Subcutaneous adipose tissue (tissue), 4 donors: Measurements from ENCODE around the gene AHDC1. TPM values are rescaled to one million over a fixed set of nuclear protein-coding genes. Genes with fewer than 3 reads are reported as not detected.

Source experiments
- total RNA-seq, 4 donors: library from RNA; depleted of rRNA; stranded (reverse); fragments of >200 nt; gene quantifications; one replicate each; pipeline ENCODE4 v1.1.0, GENCODE V29; 2016
- TF ChIP-seq, protein P1 (sequence below): fragments of 450-650 bp; IDR thresholded peaks from one replicate; pipeline ENCODE4 v1.5.1; 2016; ENCODE audit warnings: low read depth, mild to moderate bottlenecking, control low read depth, antibody characterized with exemption, moderate library complexity

Gene AHDC1
- total RNA-seq, 4 donors from 2014 or later = 2.9 to 13.6 (median 7.1) TPM

DNA sequence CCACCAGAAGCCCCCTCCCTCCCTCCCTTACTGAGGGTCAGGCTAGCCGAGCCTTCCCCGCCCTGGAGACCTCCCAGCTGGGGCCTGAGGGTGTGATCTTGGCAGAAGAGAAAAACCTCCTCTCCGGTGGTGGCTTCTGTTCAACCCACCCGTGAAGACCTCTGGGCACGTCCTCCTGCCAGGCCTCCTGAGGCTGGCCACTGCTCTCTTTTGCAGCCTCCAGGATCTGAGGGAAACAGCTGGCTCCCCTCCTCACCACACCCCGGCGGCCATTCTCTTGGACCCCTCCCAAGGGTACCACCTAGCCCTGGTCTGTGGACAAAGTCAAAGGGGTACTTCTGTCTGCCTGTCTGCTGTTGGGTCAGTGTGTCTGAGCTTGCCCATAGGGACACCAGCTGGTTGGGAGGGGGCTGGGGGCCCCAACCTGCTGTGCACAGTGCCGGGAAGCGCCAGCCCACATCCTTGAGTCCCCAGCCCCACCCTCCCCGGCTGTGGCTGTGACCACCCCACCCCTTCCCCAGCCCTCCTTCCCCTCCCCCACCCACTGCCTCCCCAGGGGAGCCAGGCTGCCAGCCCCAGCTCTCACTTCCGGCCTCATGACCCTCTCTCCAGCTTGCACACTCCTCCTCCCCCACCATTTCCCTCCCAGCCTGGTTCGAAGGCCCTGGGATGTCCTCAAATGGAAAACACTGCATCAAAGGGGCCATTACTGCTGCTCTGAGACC is 48.1 kb downstream of the AHDC1 start:
- TF ChIP-seq, protein P1, sequence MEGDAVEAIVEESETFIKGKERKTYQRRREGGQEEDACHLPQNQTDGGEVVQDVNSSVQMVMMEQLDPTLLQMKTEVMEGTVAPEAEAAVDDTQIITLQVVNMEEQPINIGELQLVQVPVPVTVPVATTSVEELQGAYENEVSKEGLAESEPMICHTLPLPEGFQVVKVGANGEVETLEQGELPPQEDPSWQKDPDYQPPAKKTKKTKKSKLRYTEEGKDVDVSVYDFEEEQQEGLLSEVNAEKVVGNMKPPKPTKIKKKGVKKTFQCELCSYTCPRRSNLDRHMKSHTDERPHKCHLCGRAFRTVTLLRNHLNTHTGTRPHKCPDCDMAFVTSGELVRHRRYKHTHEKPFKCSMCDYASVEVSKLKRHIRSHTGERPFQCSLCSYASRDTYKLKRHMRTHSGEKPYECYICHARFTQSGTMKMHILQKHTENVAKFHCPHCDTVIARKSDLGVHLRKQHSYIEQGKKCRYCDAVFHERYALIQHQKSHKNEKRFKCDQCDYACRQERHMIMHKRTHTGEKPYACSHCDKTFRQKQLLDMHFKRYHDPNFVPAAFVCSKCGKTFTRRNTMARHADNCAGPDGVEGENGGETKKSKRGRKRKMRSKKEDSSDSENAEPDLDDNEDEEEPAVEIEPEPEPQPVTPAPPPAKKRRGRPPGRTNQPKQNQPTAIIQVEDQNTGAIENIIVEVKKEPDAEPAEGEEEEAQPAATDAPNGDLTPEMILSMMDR = no peak

DNA sequence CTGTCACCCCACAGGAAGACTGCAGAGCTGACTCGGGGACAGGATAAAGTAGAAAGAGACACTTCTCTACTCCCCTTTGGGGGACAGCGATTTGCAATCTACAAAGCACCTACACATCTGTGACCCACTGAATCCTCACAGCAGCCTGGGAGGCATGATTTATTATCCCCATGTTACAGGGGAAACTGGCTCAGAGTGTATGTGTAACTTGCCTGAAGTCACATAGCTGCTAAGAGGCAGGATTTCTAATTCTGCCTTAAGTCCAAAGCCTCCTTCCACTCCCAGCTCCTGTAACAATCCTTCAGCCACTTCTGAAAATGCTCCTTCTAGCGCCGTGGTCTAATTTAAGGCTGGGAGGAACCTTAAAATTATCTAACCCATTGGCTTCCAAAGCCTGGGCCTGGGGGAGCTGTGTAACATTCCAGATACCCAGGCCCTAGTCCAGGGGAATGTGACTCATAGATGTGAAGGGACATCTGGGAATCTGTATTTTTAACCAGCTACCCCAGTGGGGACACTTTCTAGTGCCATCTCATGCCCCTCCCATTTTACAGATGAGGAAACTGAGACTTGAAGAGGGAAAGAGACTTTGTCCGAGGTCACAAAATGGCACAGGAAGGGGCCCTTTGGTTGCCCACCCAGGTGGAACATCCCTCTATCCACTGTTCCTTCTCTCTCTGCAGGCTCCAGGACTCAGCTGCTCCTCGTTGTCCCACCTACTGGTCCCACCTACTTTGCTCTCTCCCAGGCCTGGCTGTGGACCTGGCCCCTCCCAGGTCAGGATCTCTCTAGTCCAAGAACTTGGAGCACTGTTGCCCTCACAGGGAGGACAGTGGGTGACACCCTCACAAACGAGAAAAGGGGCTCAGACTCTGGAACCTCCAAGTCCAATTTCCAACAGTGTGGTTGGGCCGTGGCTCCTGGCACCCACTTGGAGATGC is 48.9 kb downstream of the AHDC1 start:
- TF ChIP-seq, protein P1 = no peak

DNA sequence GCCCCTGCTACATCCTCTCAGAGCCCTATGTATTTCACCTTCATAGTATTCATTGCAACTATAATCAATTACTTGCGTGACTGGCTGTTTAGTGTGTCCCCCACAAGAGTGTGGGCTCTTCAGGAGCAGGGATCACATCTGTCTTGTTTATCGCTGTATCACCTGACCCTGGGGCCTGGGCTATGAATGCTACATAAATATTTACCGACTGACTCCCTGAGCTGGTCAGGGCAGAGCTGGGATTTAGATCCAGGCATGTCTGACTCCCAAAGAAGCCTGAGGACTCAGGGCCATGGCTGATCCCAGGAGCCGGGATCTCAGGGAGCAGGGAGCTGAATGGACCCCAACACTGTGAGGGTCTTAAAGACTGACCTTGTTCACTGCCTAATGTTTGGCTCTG is 49.7 kb downstream of the AHDC1 start:
- TF ChIP-seq, protein P1 = no peak

DNA sequence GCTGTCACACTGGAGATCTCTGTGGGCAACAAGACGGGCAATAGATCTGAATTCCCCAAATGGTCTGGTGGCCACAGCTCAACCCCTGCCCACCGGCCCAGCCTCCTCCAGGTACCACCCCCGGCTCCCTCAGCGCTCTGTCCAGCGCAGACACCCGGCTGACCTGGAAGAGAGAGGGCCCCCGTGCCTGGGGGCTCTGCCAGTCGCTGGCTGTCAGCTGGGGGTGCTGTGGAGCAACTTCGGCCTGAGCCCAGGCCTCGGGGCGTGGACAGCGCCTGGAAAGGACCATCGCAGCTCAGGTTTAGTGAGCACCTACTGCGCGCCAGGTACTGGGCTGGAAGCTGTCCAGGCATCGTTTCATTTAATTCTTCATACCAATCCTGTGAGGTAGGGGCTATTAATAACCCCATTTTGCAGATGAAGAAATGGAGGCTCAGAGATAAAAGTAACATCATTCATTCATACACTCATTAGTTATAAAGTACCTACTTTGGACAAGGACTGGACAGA is 51.0 kb downstream of the AHDC1 start:
- TF ChIP-seq, protein P1 = no peak

DNA sequence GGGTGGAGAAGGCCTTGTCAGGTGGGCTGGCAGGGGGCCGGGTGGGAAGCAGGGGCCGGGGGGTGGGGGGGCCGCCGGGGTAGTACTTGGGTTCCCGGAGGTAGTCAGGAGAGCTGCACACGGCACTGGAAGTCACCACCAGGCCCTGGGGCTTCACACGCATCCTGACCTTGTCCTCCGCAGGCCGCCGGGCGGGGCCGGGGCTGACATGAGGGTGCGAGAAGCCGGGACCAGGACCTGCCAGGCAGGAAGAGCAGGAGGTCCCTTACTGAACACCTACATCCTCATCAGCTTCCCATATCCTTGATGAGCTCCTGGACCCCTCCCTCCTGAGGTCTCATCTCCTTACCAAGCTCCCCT is 52.0 kb downstream of the AHDC1 start:
- TF ChIP-seq, protein P1 = no peak

DNA sequence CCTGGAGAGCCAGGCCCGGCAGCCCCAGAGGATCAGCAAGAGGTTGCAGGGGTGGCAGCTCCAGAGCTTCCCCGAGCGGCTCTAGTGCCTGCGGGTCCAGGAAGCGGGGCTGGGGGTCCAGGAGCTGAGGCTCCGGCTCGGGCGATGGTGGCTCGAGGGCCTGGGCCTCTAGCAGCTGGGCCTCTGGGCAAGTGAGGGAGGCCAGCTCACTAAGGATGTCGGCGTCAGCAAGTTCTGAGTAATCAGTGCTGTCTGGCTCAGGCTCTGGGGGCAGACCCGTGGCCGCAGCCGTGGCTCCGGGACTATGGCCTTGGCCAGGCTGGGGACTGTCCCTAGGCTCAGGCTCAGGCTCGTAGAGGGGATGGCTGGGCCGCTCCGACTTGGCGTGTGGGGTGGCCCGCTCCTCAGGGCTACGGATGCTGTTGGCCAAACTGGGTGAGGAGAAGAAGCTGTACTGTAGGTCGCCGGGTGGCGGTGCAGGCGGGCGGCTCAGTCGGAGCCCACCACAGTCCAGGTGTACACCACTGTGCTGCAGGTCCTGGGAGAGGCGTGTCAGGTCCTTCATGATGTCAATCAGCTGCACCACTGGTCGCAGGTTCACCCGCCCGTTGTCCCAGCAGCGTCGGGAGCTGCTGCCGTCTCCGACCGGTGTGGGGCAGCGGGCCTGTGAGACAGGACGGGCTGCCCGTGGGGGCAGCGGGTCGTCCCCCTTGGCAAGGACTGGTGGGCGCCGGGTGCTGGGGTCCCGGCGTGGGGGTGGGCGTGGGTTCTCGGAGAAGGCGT is 52.6 kb downstream of the AHDC1 start:
- TF ChIP-seq, protein P1 = no peak
